ENCODE data around the gene DNAJC9.

The DNAJC9 gene

GRCh38 chr10:73244866-73245477, 2.1 kb downstream of the DNAJC9 start:
- Histone ChIP-seq H3K27ac (ENCODE audit: poor library complexity, severe bottlenecking) (no peak overlapping the region), H3K4me1 (ENCODE audit: insufficient read depth, poor library complexity, severe bottlenecking) (peaks cover 9% of the 10 kb centered on the region), H3K36me3 (ENCODE audit: low read depth) (peaks cover 88% of the 10 kb centered on the region), H3K4me3 (ENCODE audit: severe bottlenecking) (no peak overlapping the region), H3K27me3 (ENCODE audit: insufficient read depth, poor library complexity, severe bottlenecking) (no peaks in the 10 kb centered on the region), H3K9me3 (ENCODE audit: severe bottlenecking) (no peaks in the 10 kb centered on the region)
- ATAC-seq (ENCODE audit: low read depth), result no peak
- TF ChIP-seq, protein P1, sequence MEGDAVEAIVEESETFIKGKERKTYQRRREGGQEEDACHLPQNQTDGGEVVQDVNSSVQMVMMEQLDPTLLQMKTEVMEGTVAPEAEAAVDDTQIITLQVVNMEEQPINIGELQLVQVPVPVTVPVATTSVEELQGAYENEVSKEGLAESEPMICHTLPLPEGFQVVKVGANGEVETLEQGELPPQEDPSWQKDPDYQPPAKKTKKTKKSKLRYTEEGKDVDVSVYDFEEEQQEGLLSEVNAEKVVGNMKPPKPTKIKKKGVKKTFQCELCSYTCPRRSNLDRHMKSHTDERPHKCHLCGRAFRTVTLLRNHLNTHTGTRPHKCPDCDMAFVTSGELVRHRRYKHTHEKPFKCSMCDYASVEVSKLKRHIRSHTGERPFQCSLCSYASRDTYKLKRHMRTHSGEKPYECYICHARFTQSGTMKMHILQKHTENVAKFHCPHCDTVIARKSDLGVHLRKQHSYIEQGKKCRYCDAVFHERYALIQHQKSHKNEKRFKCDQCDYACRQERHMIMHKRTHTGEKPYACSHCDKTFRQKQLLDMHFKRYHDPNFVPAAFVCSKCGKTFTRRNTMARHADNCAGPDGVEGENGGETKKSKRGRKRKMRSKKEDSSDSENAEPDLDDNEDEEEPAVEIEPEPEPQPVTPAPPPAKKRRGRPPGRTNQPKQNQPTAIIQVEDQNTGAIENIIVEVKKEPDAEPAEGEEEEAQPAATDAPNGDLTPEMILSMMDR (IDR thresholded peaks at IDR 0.05; ENCODE audit: poor library complexity, severe bottlenecking), result no peak
- DNase-seq (ENCODE audit: low spot score), result no peak

DNA sequence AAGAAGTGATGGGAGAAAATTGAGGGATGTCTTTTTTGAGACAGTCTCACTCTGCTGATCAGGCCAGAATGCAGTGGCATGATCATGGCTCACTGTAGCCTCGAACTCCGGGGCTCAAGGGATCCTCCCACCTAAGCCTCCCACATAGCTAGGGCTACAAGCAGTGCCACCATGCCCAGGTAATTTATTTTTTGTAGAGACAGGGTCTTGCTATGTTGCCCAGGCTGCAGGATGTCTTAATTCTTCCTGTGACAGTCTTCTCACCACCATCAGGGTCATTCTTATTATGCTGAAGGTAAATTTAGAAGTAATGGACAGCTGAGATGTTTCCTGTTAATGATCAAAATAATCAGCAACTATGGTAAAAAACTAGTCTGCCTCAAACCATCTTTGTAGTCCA, 7.1 kb downstream of the DNAJC9 start:
- Histone ChIP-seq H3K4me3 (ENCODE audit: severe bottlenecking) (no peak overlapping the region), H3K27me3 (ENCODE audit: insufficient read depth, poor library complexity, severe bottlenecking) (no peaks in the 10 kb centered on the region), H3K9me3 (ENCODE audit: severe bottlenecking) (no peaks in the 10 kb centered on the region), H3K4me1 (ENCODE audit: insufficient read depth, poor library complexity, severe bottlenecking) (peaks cover 2% of the 10 kb centered on the region), H3K36me3 (ENCODE audit: low read depth) (peaks cover 92% of the 10 kb centered on the region), H3K27ac (ENCODE audit: poor library complexity, severe bottlenecking) (no peak overlapping the region)
- DNase-seq (ENCODE audit: low spot score) (no peak), ATAC-seq (ENCODE audit: low read depth) (no peak)
- TF ChIP-seq, protein P1 (IDR thresholded peaks at IDR 0.05; ENCODE audit: poor library complexity, severe bottlenecking), result no peak

DNA sequence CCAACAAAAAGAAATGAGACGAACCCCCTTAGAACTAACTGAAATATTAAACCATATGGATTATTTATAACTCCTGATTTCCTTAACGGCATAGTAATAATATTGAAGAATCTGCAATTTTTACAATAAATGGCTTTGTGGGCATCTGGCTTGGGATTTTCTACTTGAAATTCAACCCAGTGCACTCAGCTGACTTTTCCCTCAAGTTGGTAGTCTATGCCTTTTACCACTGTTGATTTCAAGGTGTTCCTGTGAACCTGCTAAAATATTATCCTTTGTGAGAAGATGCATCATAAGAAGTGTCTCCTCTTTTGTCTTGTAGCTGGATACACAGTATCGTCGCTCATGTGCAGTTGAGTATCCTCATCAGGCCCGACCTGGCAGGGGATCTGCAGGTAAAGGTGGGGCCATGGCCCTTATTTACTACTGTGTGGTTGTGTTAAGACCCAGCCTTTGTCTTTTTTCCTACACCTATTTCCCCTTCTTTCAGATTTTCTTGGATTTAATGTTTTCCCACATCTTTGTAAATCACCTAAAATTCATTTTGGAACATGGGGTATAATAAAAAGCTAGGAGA, 8.0 kb downstream of the DNAJC9 start:
- Histone ChIP-seq H3K4me1 (ENCODE audit: insufficient read depth, poor library complexity, severe bottlenecking) (peaks cover 2% of the 10 kb centered on the region), H3K4me3 (ENCODE audit: severe bottlenecking) (no peak overlapping the region), H3K27me3 (ENCODE audit: insufficient read depth, poor library complexity, severe bottlenecking) (no peaks in the 10 kb centered on the region), H3K27ac (ENCODE audit: poor library complexity, severe bottlenecking) (no peak overlapping the region), H3K36me3 (ENCODE audit: low read depth) (peaks cover 90% of the 10 kb centered on the region), H3K9me3 (ENCODE audit: severe bottlenecking) (no peaks in the 10 kb centered on the region)
- TF ChIP-seq, protein P1 (IDR thresholded peaks at IDR 0.05; ENCODE audit: poor library complexity, severe bottlenecking), result no peak
- no peak for DNase-seq (ENCODE audit: low spot score)
- no peak for ATAC-seq (ENCODE audit: low read depth)

DNA sequence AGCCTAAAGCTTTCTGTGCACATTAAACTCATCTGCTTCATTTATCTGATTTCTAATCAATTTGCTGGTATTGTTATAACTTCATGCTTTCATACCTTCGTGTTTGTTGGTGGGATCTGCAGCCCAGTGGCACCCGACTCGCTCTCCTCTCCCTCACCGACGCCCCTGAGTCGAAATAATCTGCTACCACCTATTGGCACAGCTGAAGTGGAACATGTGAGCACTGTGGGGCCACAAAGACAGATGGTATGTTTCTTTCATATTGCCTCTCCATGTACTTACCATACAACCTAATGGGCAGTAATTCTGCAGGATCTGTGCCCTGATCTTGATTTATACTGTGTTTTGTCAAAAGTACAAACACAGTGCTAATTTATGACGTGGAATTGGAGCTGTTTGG, 12.4 kb downstream of the DNAJC9 start:
- DNase-seq (ENCODE audit: low spot score) (no peak), ATAC-seq (ENCODE audit: low read depth) (no peak)
- H3K9me3 ChIP-seq (ENCODE audit: severe bottlenecking), result no peaks in the 10 kb centered on the region
- no peak overlapping the region for H3K4me3 ChIP-seq (ENCODE audit: severe bottlenecking)
- TF ChIP-seq, protein P1 (IDR thresholded peaks at IDR 0.05; ENCODE audit: poor library complexity, severe bottlenecking), result no peak
- no peaks in the 10 kb centered on the region for H3K27me3 ChIP-seq (ENCODE audit: insufficient read depth, poor library complexity, severe bottlenecking)
- H3K27ac ChIP-seq (ENCODE audit: poor library complexity, severe bottlenecking), result no peak overlapping the region
- H3K4me1 ChIP-seq (ENCODE audit: insufficient read depth, poor library complexity, severe bottlenecking), result no peaks in the 10 kb centered on the region
- H3K36me3 ChIP-seq (ENCODE audit: low read depth), result peaks cover 70% of the 10 kb centered on the region

- Histone ChIP-seq H3K36me3 (ENCODE audit: low read depth) (peaks cover 62% of the 10 kb centered on the region), H3K4me3 (ENCODE audit: severe bottlenecking) (no peak overlapping the region), H3K27me3 (ENCODE audit: insufficient read depth, poor library complexity, severe bottlenecking) (no peaks in the 10 kb centered on the region), H3K4me1 (ENCODE audit: insufficient read depth, poor library complexity, severe bottlenecking) (no peaks in the 10 kb centered on the region), H3K27ac (ENCODE audit: poor library complexity, severe bottlenecking) (no peak overlapping the region), H3K9me3 (ENCODE audit: severe bottlenecking) (no peaks in the 10 kb centered on the region)
- DNase-seq (ENCODE audit: low spot score) (no peak), ATAC-seq (ENCODE audit: low read depth) (no peak)
- TF ChIP-seq, protein P1 (IDR thresholded peaks at IDR 0.05; ENCODE audit: poor library complexity, severe bottlenecking), result no peak
Measured at GRCh38 chr10:73233883-73234282, 13.2 kb downstream of the DNAJC9 start.

Data from RWPE2 (cell line).